GM12878 (cell line): ENCODE results near the gene FGF12. TPM values are rescaled to one million over a fixed set of nuclear protein-coding genes. Genes with fewer than 3 reads are reported as not detected.

ENCODE experiments used
- ATAC-seq: fragments of 200-7000 bp; cut with Tn5 transposase; 3 replicates; pipeline ENCODE4 v1.9.1; 2020; ENCODE audit warnings: mild to moderate bottlenecking, moderate library complexity
- BruUV-seq: library from RNA; stranded (reverse); fragments of 400-500 nt; replicated peaks from 2 replicates; lab custom pipeline; 2021; lab: Mats Ljungman, UMichigan
- CTCF ChIA-PET: fragments of 300-600 bp; sonication (Branson Sonifier 250); formaldehyde crosslinking; extraction: SDS; loops from one replicate; lab custom pipeline; 2021; ENCODE audit warnings: inconsistent platforms; lab: Yijun Ruan, JAX
- POLR2A ChIA-PET: fragments of 350-600 bp; formaldehyde crosslinking; extraction: SDS; loops from one replicate; lab custom pipeline; 2021; ENCODE audit warnings: inconsistent platforms; lab: Charles Lee
- RAD21 ChIA-PET: fragments of 300-600 bp; sonication (Branson Sonifier 250); formaldehyde crosslinking; loops from one replicate; lab custom pipeline; 2023; ENCODE audit warnings: antibody characterized with exemption; ENCODE audit not compliant: unreplicated experiment; lab: Charles Lee
- SMC1A ChIA-PET: fragments of 300-600 bp; sonication (Branson Sonifier 250); formaldehyde crosslinking; loops from one replicate; lab custom pipeline; 2023; ENCODE audit not compliant: unreplicated experiment, uncharacterized antibody; lab: Charles Lee
- DNase-seq: peaks from one replicate; pipeline ENCODE4 v3.0.0-alpha.2; 2011; ENCODE audit warnings: low read depth, low spot score
- FAIRE-seq: peaks from 3 replicates; lab custom pipeline; 2011; peaks lifted over from hg19 to GRCh38; lab: Jason Lieb, UNC
- H2AFZ ChIP-seq: 2 replicates; pipeline ENCODE4 v1.6.0; 2011; ENCODE audit warnings: low read depth, low read length, control low read depth; ENCODE audit not compliant: control insufficient read depth
- H3K27ac ChIP-seq: 2 replicates; pipeline ENCODE4 v1.5.1; 2011; ENCODE audit warnings: control low read depth; ENCODE audit not compliant: control insufficient read depth, insufficient read depth
- H3K27me3 ChIP-seq, 2 experiments: replicated peaks in 1 of 2; 2 replicates each; pipeline versions ENCODE4 v1.6.0 to v1.6.1; 2011; ENCODE audit warnings: low read length in 1 of 2; ENCODE audit not compliant: control insufficient read depth in 2 of 2, insufficient read depth in 2 of 2
- H3K36me3 ChIP-seq, 2 experiments: 2 replicates each; pipeline ENCODE4 v1.5.1; 2011; ENCODE audit warnings: low read length in 1 of 2; ENCODE audit not compliant: control insufficient read depth in 2 of 2, insufficient read depth in 2 of 2
- H3K4me1 ChIP-seq: 2 replicates; pipeline ENCODE4 v1.6.1; 2011; ENCODE audit warnings: mild to moderate bottlenecking, low read length, moderate library complexity, mixed read lengths; ENCODE audit not compliant: control insufficient read depth, insufficient read depth
- H3K4me2 ChIP-seq: 2 replicates; pipeline ENCODE4 v1.6.0; 2011; ENCODE audit warnings: control low read depth; ENCODE audit not compliant: control insufficient read depth, insufficient read depth
- H3K4me3 ChIP-seq: fragments of 200-600 bp; sonication (generic); 2 replicates; pipeline ENCODE4 v1.5.1; 2016
- H3K79me2 ChIP-seq: 2 replicates; pipeline ENCODE4 v1.6.0; 2011; ENCODE audit warnings: low read length; ENCODE audit not compliant: control insufficient read depth, insufficient read depth
- H3K9ac ChIP-seq: 2 replicates; pipeline ENCODE4 v1.8.0; 2011; ENCODE audit warnings: low read length, control low read depth, mixed read lengths; ENCODE audit not compliant: control insufficient read depth, insufficient read depth
- H3K9me3 ChIP-seq: replicated peaks from 3 replicates; pipeline ENCODE4 v1.5.1; 2011; ENCODE audit warnings: mild to moderate bottlenecking, low read length; ENCODE audit not compliant: control insufficient read depth, insufficient read depth
- H4K20me1 ChIP-seq: 2 replicates; pipeline ENCODE4 v1.6.0; 2011; ENCODE audit not compliant: control insufficient read depth, insufficient read depth
- BMI1 ChIP-seq: fragments of 450-650 bp; IDR thresholded peaks from 2 replicates; pipeline ENCODE4 v1.6.1; 2016; ENCODE audit warnings: mild to moderate bottlenecking, moderate library complexity, borderline replicate concordance
- CREM ChIP-seq: IDR thresholded peaks from 2 replicates; pipeline ENCODE4 v1.6.1; 2014; ENCODE audit warnings: antibody characterized with exemption, low read depth
- ETV6 ChIP-seq, 2 experiments: fragments of 450-650 bp in 1 of 2; IDR thresholded peaks in 1 of 2; conservative IDR thresholded peaks in 1 of 2; 2 replicates each; pipeline ENCODE4 v1.6.1; 2014; ENCODE audit warnings: antibody characterized with exemption in 1 of 2, borderline replicate concordance in 1 of 2, low read depth in 1 of 2, mild to moderate bottlenecking in 1 of 2, moderate library complexity in 1 of 2
- JUNB ChIP-seq: IDR thresholded peaks from 2 replicates; pipeline ENCODE4 v1.6.1; 2016; ENCODE audit warnings: antibody characterized with exemption, mild to moderate bottlenecking
- KAT2A ChIP-seq: conservative IDR thresholded peaks from 2 replicates; pipeline ENCODE4 v1.6.1; 2011; ENCODE audit warnings: low read depth, low read length; ENCODE audit not compliant: control insufficient read depth
- KLF5 ChIP-seq: fragments of 450-650 bp; IDR thresholded peaks from 2 replicates; pipeline ENCODE4 v1.6.1; 2014; ENCODE audit warnings: mild to moderate bottlenecking; ENCODE audit not compliant: partially characterized antibody
- MXI1 ChIP-seq: fragments of 150-350 bp; IDR thresholded peaks from 2 replicates; pipeline ENCODE4 v1.6.1; 2011; ENCODE audit warnings: low read depth, mild to moderate bottlenecking, inconsistent platforms, low read length, improper control_type of control experiment
- RB1 ChIP-seq: fragments of 450-650 bp; formaldehyde crosslinking; IDR thresholded peaks from 2 replicates; pipeline ENCODE4 v1.6.1; 2017; ENCODE audit warnings: mild to moderate bottlenecking, borderline replicate concordance
- SMARCA5 ChIP-seq: fragments of 450-650 bp; IDR thresholded peaks from 2 replicates; pipeline ENCODE4 v1.6.1; 2017; ENCODE audit warnings: mild to moderate bottlenecking
- SREBF1 ChIP-seq: IDR thresholded peaks from 2 replicates; pipeline ENCODE4 v1.6.1; 2012; ENCODE audit warnings: mild to moderate bottlenecking, low read length
- STAT3 ChIP-seq: IDR thresholded peaks from 2 replicates; pipeline ENCODE4 v1.6.1; 2011; ENCODE audit warnings: low read depth, low read length, improper control_type of control experiment
- TAF1 ChIP-seq: IDR thresholded peaks from 2 replicates; pipeline ENCODE4 v1.6.1; 2011; ENCODE audit warnings: mild to moderate bottlenecking, low read depth, low read length, borderline replicate concordance
- YY1 ChIP-seq: IDR thresholded peaks from 2 replicates; pipeline ENCODE4 v1.6.1; 2011; ENCODE audit warnings: low read depth, mild to moderate bottlenecking, low read length
- WGBS: methylation state at CpG from one replicate; pipeline ENCODE4 v1.1.6; 2016; ENCODE audit warnings: low lambda C conversion rate; ENCODE audit not compliant: insufficient replicate concordance, insufficient coverage; ENCODE audit errors: missing lambda C conversion rate; 5-methylcytosine and 5-hydroxymethylcytosine counted together
- in situ Hi-C: fragments of 300-500 bp; cut with MboI; formaldehyde crosslinking; loops from 9 replicates; pipeline ENCODE4 v1.14.3; 2018; ENCODE audit warnings: mixed read lengths
- intact Hi-C: fragments of 100-400 bp; cut with micrococcal nuclease; formaldehyde crosslinking; loops from one replicate; pipeline ENCODE4 v1.14.2; 2022; ENCODE audit not compliant: unreplicated experiment
- polyA plus RNA-seq, 11 experiments: library from polyadenylated mRNA; depleted of rRNA in 4 of 11; unstranded in 6 of 11; stranded (reverse) in 5 of 11; fragments of >200 nt; fragmentation: Nextera tagmentation in 4 of 11; fragmentation: Illumina TruSeq in 1 of 11; extraction: Ambion mirVana in 4 of 11; extraction: Trizol in 1 of 11; gene quantifications; 1 replicate in 1 of 11; 2 replicates in 10 of 11; pipeline versions ENCODE4 v1.2.1 to v1.2.3, GENCODE V29; 2011 to 2016; ENCODE audit warnings: inconsistent platforms in 2 of 11, missing spikeins in 2 of 11, low read depth in 1 of 11
- total RNA-seq, 4 experiments: library from RNA; depleted of rRNA in 3 of 4; stranded (reverse); fragments of >200 nt in 3 of 4; fragmentation: Illumina TruSeq in 1 of 4; extraction: Trizol in 1 of 4; gene quantifications; 2 replicates each; pipeline versions ENCODE4 v1.2.1 to v1.2.3, GENCODE V29; 2013 to 2021
- TF ChIP-seq, protein P1 (sequence below): fragments of 450-650 bp; IDR thresholded peaks from 2 replicates; pipeline ENCODE4 v1.6.1; 2017; ENCODE audit warnings: low read depth, mild to moderate bottlenecking, moderate library complexity
- TF ChIP-seq, protein P2 (sequence below): IDR thresholded peaks from 2 replicates; pipeline ENCODE4 v1.6.1; 2012; ENCODE audit warnings: mild to moderate bottlenecking, low read depth, low read length

The FGF12 gene
- total and polyA plus RNA-seq, 10 of the 15 experiments (the other 5 are each of a cell fraction or from before 2014, with no cell fraction given), result 0.03 to 0.43 (median 0.13) TPM; not detected in 7

DNA sequence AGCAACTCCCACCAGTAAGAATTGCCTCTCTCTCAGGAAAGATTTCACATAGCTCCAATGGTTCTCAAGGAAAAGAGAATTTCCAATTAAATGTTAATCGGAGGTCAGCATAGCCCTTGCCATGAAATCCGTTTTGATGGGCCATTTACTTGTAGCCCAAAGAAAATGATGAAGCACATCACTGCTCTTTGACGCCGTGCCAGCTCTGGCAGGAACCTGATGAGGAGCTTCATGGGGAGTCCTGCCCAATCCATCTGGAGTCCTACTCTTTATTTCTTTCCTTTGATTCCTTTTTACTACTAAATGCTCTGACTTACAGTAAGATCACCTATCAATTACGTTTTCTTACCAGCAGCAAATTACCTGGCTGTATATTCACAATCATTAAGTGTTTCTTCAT lies 84.7 kb downstream of the FGF12 start:
- no TSS peak for BruUV-seq

DNA sequence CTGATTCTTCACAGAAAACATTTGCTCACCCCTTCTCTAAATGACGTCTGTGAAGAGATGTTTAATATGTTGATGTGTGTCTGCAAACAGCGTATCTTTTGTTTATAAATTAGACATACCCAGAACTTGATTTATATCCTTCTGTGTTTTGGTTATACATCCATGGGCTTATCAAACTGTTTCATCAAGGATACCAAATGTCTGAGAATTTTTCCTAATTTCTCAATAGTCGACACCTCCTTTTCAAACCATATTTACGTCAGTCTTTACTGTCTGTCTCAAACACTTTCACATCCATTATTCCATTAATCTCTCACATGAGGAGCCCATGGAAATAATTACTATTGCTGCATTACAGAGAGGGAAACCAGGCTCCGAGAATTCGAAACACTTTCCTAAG lies 85.4 kb downstream of the FGF12 start:
- Histone ChIP-seq H3K4me1 (no peaks in the 10 kb centered on the region), H3K9me3 (no peaks in the 10 kb centered on the region), H3K79me2 (no peaks in the 10 kb centered on the region), H2AFZ (no peak overlapping the region), H3K4me2 (no peak overlapping the region), H3K27me3 (no peaks in the 10 kb centered on the region; a peak in 1 of 4 replicates), H3K4me3 (no peak overlapping the region), H4K20me1 (no peaks in the 10 kb centered on the region), H3K36me3 (no peaks in the 10 kb centered on the region), H3K9ac (no peak overlapping the region), H3K27ac (no peak overlapping the region)
- in situ Hi-C loops, result no loop called here
- ChIA-PET POLR2A (interaction anchor here (0.7 kb wide), 1 partner anchor 369 kb away, joined by 3 read pairs; no protein-coding TSS in a partner anchor), SMC1A (interaction anchor here (0.5 to 1.4 kb wide), 2 partner anchors 20 to 534 kb away, joined by 3 to 4 read pairs; no protein-coding TSS in a partner anchor), RAD21 (no interaction called here), CTCF (no interaction called here)
- BruUV-seq, result no TSS peak
- WGBS, result 37% methylated on average over 6 of the region's 6 CpGs
- ATAC-seq (no peak), FAIRE-seq (no peak), DNase-seq (no peak)
- intact Hi-C loops, result no loop called here
- TF ChIP-seq CREM (no peak), SMARCA5 (no peak), MXI1 (no peak), KAT2A (no peak), BMI1 (no peak), SREBF1 (no peak), YY1 (no peak), TAF1 (no peak)
- TF ChIP-seq, protein P1, sequence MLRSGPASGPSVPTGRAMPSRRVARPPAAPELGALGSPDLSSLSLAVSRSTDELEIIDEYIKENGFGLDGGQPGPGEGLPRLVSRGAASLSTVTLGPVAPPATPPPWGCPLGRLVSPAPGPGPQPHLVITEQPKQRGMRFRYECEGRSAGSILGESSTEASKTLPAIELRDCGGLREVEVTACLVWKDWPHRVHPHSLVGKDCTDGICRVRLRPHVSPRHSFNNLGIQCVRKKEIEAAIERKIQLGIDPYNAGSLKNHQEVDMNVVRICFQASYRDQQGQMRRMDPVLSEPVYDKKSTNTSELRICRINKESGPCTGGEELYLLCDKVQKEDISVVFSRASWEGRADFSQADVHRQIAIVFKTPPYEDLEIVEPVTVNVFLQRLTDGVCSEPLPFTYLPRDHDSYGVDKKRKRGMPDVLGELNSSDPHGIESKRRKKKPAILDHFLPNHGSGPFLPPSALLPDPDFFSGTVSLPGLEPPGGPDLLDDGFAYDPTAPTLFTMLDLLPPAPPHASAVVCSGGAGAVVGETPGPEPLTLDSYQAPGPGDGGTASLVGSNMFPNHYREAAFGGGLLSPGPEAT, result no peak
- TF ChIP-seq, protein P2, sequence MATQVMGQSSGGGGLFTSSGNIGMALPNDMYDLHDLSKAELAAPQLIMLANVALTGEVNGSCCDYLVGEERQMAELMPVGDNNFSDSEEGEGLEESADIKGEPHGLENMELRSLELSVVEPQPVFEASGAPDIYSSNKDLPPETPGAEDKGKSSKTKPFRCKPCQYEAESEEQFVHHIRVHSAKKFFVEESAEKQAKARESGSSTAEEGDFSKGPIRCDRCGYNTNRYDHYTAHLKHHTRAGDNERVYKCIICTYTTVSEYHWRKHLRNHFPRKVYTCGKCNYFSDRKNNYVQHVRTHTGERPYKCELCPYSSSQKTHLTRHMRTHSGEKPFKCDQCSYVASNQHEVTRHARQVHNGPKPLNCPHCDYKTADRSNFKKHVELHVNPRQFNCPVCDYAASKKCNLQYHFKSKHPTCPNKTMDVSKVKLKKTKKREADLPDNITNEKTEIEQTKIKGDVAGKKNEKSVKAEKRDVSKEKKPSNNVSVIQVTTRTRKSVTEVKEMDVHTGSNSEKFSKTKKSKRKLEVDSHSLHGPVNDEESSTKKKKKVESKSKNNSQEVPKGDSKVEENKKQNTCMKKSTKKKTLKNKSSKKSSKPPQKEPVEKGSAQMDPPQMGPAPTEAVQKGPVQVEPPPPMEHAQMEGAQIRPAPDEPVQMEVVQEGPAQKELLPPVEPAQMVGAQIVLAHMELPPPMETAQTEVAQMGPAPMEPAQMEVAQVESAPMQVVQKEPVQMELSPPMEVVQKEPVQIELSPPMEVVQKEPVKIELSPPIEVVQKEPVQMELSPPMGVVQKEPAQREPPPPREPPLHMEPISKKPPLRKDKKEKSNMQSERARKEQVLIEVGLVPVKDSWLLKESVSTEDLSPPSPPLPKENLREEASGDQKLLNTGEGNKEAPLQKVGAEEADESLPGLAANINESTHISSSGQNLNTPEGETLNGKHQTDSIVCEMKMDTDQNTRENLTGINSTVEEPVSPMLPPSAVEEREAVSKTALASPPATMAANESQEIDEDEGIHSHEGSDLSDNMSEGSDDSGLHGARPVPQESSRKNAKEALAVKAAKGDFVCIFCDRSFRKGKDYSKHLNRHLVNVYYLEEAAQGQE, result no peak

More for the DNA sequence above, 84.7 kb downstream of the FGF12 start:
- 32% methylated on average over 5 of the region's 5 CpGs for WGBS
- ChIA-PET CTCF (no interaction called here), POLR2A (no interaction called here), RAD21 (no interaction called here)
- no peak overlapping the region for H3K4me3 ChIP-seq
- H3K27ac ChIP-seq, result no peak overlapping the region
- H3K36me3 ChIP-seq, result no peaks in the 10 kb centered on the region
- no peak for DNase-seq
- no peak overlapping the region for H2AFZ ChIP-seq
- H3K27me3 ChIP-seq, result no peaks in the 10 kb centered on the region; a peak in 1 of 4 replicates
- no peaks in the 10 kb centered on the region for H3K4me1 ChIP-seq
- in situ Hi-C loops, result no loop called here
- TF ChIP-seq SMARCA5 (no peak), KLF5 (no peak), JUNB (no peak), RB1 (no peak), STAT3 (no peak), ETV6 (conservative IDR thresholded peaks at IDR 0.05 in 1 of 2, IDR thresholded peaks at IDR 0.05 in 1 of 2; ENCODE audit: borderline replicate concordance in 1 of 2, low read depth in 1 of 2) (no peak)
- TF ChIP-seq, all 136 proteins: peak for 0
- ATAC-seq (no peak), FAIRE-seq (no peak)
- no peak overlapping the region for H3K4me2 ChIP-seq
- SMC1A ChIA-PET, result interaction anchor here (0.5 to 1.4 kb wide), 2 partner anchors 19 to 533 kb away, joined by 3 to 4 read pairs; no protein-coding TSS in a partner anchor
- intact Hi-C loops, result no loop called here
- H4K20me1 ChIP-seq, result no peaks in the 10 kb centered on the region
- H3K9me3 ChIP-seq, result no peaks in the 10 kb centered on the region
- no peak overlapping the region for H3K9ac ChIP-seq
- H3K79me2 ChIP-seq, result no peaks in the 10 kb centered on the region
